ENCODE measurements around the gene CNTLN.

The CNTLN gene, protein sequence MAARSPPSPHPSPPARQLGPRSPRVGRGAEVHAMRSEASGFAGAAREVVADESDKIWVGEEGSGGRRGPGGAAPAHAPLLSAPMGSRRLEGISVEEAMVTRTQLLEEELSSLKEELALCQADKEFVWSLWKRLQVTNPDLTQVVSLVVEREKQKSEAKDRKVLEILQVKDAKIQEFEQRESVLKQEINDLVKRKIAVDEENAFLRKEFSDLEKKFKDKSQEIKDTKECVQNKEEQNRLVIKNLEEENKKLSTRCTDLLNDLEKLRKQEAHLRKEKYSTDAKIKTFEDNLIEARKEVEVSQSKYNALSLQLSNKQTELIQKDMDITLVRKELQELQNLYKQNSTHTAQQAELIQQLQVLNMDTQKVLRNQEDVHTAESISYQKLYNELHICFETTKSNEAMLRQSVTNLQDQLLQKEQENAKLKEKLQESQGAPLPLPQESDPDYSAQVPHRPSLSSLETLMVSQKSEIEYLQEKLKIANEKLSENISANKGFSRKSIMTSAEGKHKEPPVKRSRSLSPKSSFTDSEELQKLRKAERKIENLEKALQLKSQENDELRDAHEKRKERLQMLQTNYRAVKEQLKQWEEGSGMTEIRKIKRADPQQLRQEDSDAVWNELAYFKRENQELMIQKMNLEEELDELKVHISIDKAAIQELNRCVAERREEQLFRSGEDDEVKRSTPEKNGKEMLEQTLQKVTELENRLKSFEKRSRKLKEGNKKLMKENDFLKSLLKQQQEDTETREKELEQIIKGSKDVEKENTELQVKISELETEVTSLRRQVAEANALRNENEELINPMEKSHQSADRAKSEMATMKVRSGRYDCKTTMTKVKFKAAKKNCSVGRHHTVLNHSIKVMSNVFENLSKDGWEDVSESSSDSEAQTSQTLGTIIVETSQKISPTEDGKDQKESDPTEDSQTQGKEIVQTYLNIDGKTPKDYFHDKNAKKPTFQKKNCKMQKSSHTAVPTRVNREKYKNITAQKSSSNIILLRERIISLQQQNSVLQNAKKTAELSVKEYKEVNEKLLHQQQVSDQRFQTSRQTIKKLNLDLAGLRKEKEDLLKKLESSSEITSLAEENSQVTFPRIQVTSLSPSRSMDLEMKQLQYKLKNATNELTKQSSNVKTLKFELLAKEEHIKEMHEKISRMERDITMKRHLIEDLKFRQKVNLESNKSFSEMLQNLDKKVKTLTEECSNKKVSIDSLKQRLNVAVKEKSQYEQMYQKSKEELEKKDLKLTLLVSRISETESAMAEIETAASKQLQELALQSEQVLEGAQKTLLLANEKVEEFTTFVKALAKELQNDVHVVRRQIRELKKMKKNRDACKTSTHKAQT (N-terminal part only)

DNA sequence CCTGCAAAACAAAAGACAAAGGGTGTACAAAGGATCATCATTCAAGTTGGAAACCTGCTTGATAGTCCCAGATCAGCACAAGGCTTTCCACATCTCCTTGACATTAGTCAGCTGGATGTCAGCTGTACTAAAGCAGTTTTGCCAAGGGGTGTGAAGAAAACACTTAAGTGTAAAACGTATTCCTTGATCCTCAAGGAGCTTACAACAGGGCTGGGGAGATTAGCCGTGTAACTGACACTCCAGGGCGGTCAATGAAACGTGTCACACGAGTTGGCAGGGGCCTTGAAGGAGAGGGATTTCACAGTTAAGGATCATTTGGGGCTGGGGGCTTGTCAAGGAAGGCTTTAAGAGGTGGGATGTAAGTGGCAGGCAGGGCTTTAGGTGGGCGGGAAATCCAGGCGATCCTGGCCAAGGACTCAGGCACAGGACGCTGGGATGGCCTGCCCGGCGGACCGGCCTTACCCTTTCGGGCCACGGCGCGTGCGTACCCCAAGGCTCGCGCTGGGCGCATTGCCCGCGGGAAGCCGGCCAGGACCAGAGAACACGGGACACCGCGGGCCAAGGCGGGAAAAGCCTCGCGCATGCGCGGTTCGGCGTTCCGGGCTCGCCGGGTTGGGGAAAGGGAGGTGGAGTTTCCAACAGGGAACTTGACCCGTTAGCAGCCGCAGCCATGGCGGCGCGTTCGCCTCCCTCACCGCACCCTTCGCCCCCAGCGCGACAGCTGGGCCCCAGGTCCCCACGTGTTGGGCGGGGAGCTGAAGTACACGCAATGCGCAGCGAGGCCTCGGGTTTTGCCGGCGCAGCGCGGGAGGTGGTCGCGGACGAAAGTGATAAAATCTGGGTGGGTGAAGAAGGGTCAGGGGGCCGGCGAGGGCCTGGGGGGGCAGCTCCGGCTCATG lies at the start of gene CNTLN:
Gene CNTLN (plus strand): TSS at position 645 of the 899 bp plus-strand sequence. CDS start 26 bp downstream, at position 671.
- DNase-seq (ENCODE audit: low read depth): peak; percentile 84

DNA sequence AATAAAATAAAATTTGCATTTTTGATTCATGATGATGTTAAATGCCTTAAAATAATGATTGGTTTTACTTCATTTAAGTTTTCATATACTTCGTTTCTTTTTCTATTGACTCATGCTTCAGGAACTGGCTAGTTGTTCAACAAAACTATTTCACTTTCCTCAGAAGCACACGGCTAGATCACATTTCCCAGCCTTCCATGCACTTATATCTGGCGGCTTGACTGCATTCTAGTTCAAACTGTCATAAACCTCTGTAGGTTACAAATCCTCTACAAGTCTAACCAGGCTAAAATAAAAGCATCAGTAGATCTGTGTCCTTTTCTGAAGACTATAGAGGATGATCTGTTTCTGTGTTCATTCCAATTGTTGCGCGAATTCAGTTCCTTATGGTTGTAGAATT lies 46.3 kb upstream of the CNTLN start:
- no peak for DNase-seq (ENCODE audit: low read depth)

DNA sequence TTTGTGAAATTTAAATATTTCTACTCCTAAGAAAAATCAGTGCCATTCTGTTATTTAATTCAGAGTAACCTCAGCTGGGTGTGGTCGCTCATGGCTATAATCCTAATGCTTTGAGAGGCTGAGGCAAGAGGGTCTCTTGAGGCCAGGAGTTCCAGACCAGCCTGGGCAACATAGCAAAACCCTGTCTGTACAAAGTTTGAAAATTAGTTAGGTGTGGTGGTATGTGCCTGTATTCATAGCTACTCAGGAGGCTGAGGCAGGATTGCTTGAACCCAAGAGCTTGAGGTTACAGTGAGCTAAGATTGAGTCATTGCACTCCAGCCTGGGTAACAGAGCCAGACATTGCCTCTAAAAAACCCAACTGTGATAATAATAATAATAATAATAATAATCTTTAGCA lies 44.8 kb upstream of the CNTLN start:
- no peak for DNase-seq (ENCODE audit: low read depth)

DNA sequence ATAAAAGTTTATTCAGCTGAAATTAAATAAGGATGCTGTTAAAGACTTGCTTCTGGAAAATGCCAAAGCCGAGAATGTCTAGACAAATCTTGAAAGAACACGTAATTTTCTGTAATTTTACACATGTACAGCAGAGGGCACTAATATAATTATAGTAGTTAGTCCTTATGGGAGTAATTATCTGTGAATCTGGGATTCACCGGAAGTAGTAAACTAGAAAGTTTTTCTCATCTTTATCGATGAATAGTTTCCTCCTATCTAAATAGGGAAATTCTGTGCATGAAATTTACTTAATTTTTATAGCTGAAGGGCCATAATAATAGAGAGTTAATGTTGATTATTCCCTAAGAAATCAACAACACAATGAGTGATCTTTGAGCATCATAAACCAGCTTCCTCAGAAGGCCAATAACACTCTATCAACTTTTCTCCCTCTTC lies 18.4 kb upstream of the CNTLN start:
- DNase-seq (ENCODE audit: low read depth): peak; percentile 34

DNA sequence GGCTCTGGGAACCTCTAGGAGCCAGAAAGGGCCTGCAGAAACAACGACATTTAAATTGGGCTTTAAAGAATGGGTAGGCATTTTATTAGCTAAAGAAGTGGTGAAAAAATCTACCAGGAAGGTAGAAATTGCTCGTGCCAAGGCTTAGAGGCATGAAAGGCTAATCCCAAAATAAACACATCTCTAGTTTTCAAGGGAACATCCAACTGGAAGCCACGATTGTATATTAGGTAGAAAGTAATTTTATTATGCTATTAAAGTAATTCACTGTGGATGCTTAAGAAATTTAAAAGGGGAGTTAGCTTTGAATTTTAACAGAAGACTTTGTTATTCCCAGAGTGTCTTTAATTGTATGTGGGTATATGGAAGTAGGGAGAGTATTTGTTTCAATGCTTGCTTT lies 17.5 kb upstream of the CNTLN start:
- no peak for DNase-seq (ENCODE audit: low read depth)

DNA sequence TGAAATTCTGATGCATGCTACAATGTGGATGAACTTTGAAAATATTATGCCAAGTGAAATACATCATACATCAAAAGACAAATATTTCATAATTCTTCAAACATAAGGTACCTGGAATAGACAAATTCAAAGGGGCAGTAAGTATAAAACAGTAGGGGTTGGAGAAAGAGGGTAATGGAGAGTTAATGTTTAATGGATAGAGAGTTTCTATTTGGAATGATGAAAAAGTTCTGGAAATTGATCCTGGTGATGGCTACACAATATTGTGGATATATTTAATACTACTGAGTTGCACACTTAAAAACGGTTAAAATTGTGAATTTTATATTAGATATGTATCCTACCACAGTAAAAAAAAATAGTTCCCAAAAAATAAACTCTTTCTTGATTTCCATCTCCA lies 14.6 kb upstream of the CNTLN start:
- no peak for DNase-seq (ENCODE audit: low read depth)

DNA sequence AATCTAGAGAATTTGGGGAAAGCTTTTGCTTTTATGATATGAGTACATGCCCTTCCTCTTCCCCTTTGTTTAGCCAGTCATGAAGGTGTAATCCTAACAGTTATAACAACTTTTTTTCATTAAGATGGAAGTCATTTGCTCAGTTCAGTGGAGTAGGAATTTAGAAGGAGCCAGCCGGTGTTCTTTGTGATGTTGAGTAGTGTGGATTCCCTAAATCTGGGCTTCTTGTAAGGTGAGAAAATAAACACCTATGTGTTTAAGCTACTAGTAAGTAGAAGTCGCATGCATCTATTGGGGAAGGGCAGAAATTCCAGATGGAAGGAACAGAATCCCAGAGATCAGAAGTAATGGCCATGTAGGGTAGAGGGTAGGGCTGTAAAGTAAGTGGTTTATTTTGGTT lies 13.6 kb upstream of the CNTLN start:
- no peak for DNase-seq (ENCODE audit: low read depth)

DNA sequence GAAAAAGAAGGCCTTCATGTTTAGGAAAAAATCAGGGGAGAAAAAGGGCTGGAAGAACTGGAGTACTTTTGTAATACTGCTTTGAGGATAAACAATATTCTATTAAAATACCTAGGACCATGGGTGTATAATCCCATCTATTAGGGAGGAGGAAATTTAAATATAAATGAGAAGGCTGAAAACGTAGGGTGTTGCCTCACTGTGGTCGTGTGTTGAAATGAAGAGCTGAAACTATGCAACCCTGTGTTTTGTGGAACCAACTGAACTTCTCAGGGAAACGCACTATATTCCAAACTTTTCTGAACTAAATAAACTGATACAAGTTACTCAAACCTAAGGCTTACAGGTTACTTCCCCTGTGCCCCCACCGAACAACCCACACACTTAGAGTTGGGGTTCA lies 4.5 kb upstream of the CNTLN start:
- DNase-seq (ENCODE audit: low read depth): no peak

DNA sequence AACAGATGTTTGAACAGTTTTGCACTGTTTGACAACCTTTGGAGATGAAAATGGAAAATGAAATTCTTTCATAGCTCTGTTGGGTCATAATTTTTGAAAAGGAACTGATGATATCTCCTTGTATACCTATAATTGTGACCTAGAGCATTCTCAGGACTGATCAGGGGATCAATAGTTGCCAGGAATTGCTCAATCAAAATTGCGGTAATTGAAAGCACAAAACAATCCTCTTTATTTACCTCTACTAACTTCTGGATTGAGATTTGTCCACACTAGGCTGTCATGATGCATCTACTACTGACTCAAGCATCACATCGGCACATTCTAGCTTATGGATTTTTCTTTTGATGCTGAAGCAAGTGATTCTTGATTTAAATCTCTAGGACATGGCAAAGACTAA lies 4.1 kb upstream of the CNTLN start:
- no peak for DNase-seq (ENCODE audit: low read depth)

DNA sequence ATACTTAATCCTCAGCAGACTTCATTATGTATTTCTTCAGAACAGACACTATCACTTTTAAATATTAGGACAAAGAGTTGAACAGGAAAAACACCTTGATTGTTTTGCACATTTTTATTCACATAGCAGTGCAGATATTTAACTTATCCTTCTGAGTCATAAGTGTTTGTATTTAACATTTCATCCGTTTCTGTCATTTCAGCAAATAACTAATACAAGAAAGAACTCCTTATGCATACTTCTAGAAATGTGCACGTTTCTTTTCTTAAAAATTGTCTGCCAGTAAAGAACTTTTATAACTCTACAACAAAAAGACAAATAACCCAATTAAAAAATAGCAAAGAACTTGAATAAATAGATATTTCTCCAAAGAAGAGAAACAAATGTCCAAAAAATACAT lies 3.3 kb upstream of the CNTLN start:
- DNase-seq (ENCODE audit: low read depth): no peak

DNA sequence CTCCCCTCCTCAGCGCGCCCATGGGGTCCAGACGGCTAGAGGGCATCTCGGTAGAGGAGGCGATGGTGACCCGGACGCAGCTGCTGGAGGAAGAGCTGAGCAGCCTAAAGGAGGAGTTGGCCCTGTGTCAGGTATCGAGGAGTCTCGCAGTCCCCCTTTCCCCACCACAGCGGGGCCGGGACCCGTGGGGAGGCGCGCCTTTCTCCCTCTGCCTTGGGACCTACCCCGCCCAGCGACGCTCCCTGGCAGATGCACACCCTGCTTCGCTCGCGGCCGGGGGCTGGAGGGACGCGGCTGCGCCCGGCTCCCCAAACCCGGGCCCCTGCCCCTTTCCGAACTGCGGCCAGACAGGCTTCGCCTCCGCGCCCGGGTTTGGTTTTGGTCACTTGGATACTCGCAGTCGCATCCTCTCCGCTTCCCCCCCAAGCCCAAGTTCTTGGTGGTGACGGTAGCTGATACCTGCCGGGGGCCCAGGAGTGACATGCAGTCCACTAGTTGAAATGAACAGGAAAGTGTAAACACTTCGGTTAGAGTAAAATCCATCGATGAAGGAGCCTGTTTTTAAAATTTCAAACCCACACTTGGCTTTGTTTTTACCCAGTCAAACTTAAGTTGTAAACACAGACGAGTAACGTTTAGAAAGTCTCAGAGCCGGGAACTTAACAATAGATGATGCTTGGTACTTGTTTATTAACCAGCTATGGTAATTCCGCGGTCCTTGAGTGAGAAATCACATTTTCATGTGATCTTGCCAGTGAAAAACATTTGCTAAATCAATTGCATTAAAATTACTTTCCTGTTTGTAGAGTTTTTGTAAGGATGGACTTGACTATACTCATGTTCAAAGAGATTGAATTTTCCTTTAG lies 688 bp downstream of the CNTLN start:
- DNase-seq (ENCODE audit: low read depth): peak; percentile 26

DNA sequence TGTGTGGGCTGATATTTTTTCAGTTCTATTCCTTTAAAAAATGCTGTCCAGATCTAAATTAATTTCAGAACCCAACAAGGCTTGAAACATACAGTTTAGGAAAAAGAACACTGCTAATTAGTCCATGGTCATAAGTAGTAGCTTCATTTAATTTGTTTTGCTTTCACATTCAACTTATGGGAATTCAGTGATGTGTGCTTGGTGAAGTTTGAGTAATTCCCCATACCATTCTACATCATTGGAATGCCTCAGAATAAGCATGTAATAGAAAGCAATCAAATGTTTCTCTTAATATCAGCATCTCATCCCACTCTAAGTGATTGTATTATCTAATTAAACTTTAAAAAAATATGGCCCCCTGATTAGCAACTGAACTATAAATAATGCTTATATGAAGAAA lies 2.7 kb downstream of the CNTLN start:
- no peak for DNase-seq (ENCODE audit: low read depth)

DNA sequence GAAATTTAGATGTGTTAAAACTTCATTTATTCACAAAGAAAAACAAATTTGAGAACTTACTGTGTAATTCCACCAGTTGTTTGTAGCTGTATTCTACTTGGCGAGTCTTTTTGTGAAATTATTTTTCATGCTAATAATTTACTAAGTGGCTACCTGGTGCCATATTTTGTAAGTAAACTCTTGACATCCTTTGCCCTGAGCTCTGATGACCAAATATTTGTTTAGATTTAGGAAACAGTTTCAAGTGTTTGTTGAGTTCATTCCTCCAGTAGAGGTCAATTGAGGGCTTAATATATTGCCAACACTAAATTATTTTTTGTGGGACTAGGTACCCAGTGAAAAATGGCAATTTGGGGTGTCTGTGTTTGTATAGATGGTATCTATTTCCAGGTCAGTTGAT lies 3.7 kb downstream of the CNTLN start:
- DNase-seq (ENCODE audit: low read depth): no peak

DNA sequence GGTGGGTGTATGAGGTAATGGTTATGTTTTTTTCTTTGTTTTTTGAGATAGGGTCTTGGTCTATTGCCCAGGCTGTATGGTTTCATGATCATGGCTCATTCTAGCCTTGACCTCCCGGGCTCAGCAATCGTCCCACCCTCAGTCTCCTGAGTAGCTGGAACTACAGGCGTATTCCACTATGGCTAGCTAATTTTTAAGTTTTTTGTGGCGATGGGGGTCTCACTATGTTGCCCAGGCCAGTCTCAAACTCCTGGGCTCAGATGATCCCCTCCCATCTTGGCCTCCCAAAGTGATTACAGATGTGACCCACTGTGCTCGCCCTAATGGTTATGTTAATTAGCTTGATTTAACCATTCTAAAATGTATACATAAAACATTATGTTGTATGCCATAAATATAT lies 5.6 kb downstream of the CNTLN start:
- DNase-seq (ENCODE audit: low read depth): no peak

DNA sequence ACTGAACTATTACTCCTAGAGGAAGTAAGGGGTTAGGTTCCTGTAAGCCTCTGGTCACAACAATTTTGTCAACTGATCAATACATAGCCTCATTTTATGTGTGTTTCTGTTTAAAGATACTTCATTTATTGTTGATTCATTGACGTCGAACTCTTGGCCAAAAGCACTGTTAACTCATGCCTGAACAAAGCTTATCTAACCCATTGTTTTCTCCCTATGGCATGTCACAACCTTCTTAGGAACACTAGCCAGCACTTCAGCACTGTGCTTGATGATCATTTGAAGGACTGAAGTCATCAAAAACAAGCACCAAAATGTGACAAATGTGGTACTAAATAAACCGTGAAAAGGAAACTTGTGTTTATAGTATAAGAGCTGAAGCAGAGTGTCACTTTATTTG lies 13.5 kb downstream of the CNTLN start:
- DNase-seq (ENCODE audit: low read depth): no peak

DNA sequence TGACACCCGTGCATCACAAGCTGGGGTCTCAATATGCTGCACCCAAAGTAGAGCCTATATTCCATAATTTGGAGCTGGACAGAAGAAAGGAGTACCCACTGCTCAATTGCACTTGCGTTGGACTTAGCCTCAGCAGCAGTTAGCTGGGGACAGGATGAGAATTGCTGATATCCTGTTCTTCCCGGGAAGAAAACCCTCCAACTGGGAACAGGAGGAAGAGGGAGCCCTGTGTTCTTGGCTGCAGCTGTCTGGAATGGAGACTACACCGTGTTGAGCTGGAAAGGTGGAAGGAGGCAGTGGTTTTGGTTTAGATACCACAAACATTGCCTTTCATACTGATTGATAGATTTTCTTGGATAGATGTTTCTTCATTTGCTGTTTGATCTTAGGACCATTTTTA lies 24.6 kb downstream of the CNTLN start:
- no peak for DNase-seq (ENCODE audit: low read depth)

DNA sequence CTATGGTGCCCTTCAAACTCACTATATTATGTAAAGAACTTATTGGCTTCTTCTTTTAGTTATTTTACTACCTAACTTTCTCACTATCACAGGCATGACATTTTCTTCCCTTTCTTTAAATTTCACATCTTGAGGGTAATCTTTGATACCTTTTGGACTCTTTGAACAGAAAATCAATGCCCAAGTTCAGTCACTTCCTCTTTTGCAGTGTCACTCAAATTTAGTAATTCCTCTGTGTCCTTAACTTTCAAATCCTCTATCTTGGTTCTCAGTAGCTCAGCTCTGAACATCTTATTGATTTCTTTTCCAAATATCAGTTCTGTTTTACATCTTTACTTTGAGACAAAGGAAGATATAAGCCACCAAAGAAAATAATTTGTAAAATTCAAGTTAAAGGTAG lies 25.5 kb downstream of the CNTLN start:
- no peak for DNase-seq (ENCODE audit: low read depth)

DNA sequence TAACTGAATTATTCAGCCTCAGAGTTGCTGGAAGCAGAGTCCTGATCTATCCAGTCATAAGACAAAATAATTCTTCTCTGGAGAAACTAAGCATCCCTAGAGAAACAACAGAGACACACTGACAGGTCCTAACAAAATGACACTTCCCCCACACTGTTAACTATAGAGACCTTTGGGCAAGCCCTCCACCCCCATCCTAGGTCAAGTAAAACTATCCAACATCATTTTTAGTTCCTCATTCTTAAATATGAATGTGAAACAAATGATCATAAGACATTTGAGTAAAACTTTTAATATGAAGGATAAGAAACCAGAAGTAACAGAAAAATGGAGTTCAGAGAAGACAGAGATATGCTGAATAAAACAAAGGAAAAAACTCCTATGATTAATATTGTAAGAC lies 30.9 kb downstream of the CNTLN start:
- no peak for DNase-seq (ENCODE audit: low read depth)

DNA sequence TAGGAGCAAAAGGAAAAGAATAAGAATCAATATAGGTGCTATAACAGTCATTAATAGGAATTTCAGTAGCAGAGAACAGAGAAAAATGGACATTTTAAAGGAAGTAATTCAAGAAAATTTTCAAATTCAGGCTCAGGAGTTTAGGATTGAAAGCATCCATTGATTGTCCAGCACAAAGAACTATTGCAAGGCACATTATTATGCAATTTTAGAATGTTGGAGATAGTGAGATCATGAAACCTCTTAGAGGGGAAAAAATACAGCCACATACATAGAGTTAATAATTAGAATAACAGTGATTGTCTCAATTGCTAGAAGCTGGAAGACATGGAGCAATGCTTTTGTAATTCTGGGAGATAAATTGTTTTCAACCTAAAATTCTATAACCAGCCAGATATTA lies 31.5 kb downstream of the CNTLN start:
- DNase-seq (ENCODE audit: low read depth): no peak

All from HS-5 (cell line).